Small intestine (tissue), 7 donors: Measurements from ENCODE around the gene DDX28. TPM values are rescaled to one million over a fixed set of nuclear protein-coding genes. Genes with fewer than 3 reads are reported as not detected.
"Not testable (repeated sequence)": the region's sequence is repeated elsewhere in the genome, so short reads cannot be mapped to it uniquely, and the experiment has no call there.

ENCODE experiments used
- DNase-seq, 2 donors: peaks; one replicate each; pipeline versions ENCODE4 v3.0.0 to v3.0.0-alpha.2; 2013
- FAIRE-seq: peaks from 2 replicates; lab custom pipeline; 2012; peaks lifted over from hg19 to GRCh38; lab: Jason Lieb, UNC
- H3K27ac ChIP-seq, 3 donors: one replicate each; pipeline ENCODE4 v1.5.1; 2013; ENCODE audit warnings: low read length in 2 of 3, mild to moderate bottlenecking in 2 of 3, control low read depth in 1 of 3, inconsistent platforms in 1 of 3, low read depth in 1 of 3, moderate library complexity in 1 of 3
- H3K27me3 ChIP-seq, 3 donors: one replicate each; pipeline ENCODE4 v1.6.1; 2013; ENCODE audit warnings: low read length in 3 of 3, inconsistent platforms in 1 of 3; ENCODE audit not compliant: control insufficient read depth in 3 of 3, insufficient read depth in 3 of 3
- H3K36me3 ChIP-seq, 3 donors: one replicate each; pipeline ENCODE4 v1.6.1; 2013; ENCODE audit warnings: low read length in 3 of 3, inconsistent platforms in 1 of 3, low read depth in 1 of 3, mild to moderate bottlenecking in 1 of 3, moderate library complexity in 1 of 3; ENCODE audit not compliant: control insufficient read depth in 3 of 3, insufficient read depth in 2 of 3
- H3K4me1 ChIP-seq, 3 donors: one replicate each; pipeline ENCODE4 v1.6.1; 2013; ENCODE audit warnings: low read length in 2 of 3, inconsistent platforms in 1 of 3, low read depth in 1 of 3, mild to moderate bottlenecking in 1 of 3, moderate library complexity in 1 of 3; ENCODE audit not compliant: control insufficient read depth in 3 of 3, insufficient read depth in 2 of 3
- H3K4me3 ChIP-seq, 3 donors: one replicate each; pipeline ENCODE4 v1.5.1; 2013; ENCODE audit warnings: low read length in 3 of 3, control low read depth in 1 of 3, inconsistent platforms in 1 of 3, low read depth in 1 of 3, mild to moderate bottlenecking in 1 of 3, moderate library complexity in 1 of 3
- H3K9me3 ChIP-seq, 2 donors: one replicate each; pipeline ENCODE4 v1.6.1; 2013; ENCODE audit warnings: low read depth in 1 of 2, low read length in 1 of 2; ENCODE audit not compliant: control insufficient read depth in 2 of 2, insufficient read depth in 1 of 2
- WGBS, 3 donors: extraction: QIAGEN DNeasy Blood & Tissue Kit; methylation state at CpG; one replicate each; pipeline ENCODE4 v1.1.7; 2013; 5-methylcytosine and 5-hydroxymethylcytosine counted together
- polyA plus RNA-seq, 4 donors: library from polyadenylated mRNA; stranded (reverse) in 3 of 4; unstranded in 1 of 4; fragments of 200-250 nt in 3 of 4; fragments of 120-200 nt in 1 of 4; gene quantifications; one replicate each; pipeline versions ENCODE4 v1.2.1 to v1.2.3, GENCODE V29; 2013
- donor health status: healthy with polysubstance abuse.
- donor health status: control.
- donor health status: control.
- donor health status: Bipolar disorder and iron deficiency.
- donor health status: healthy.

The DDX28 gene
- polyA plus RNA-seq, 4 donors: 3.8 to 14.6 (median 9.6) TPM

GRCh38 chr16:67975321-67976105 lies 47.5 kb downstream of the DDX28 start:
- DNase-seq: no peak
- Histone ChIP-seq H3K36me3 (no peaks in the 10 kb centered on the region), H3K4me1 (no peaks in the 10 kb centered on the region), H3K9me3 (no peaks in the 10 kb centered on the region), H3K4me3 (no peak overlapping the region), H3K27me3 (peaks cover 0 to 14% (median 0%) of the 10 kb centered on the region in 3 donors), H3K27ac (peak overlapping the region in 1 of 3 donors; percentile 41)
- FAIRE-seq: no peak
- 48 to 64% (median 58%) methylated on average over 14 of the region's 14 CpGs for WGBS, 3 donors

DNA sequence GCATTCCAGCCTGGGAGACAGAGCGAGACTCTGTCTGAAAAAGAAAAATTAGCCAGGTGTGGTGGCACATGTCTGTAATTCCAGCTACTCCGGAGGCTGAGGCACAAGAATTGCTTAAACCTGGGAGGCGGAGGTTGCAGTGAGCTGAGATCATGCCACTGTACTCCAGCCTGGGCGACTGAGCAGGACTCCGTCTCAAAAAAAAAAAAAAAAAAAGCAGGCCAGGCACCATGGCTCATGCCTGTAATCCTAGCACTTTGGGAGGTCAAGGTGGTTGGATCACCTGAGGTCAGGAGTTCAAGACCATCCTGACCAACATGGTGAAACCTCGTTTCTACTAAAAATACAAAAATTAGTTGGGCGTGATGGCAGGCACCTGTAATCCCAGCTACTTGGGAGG lies 50.7 kb downstream of the DDX28 start:
- WGBS, 3 donors: 82 to 89% (median 85%) methylated on average over 7 of the region's 7 CpGs
- not testable (repeated sequence) for H3K27me3 ChIP-seq, H3K4me3 ChIP-seq, H3K36me3 ChIP-seq, FAIRE-seq, DNase-seq, H3K9me3 ChIP-seq, H3K27ac ChIP-seq, H3K4me1 ChIP-seq

DNA sequence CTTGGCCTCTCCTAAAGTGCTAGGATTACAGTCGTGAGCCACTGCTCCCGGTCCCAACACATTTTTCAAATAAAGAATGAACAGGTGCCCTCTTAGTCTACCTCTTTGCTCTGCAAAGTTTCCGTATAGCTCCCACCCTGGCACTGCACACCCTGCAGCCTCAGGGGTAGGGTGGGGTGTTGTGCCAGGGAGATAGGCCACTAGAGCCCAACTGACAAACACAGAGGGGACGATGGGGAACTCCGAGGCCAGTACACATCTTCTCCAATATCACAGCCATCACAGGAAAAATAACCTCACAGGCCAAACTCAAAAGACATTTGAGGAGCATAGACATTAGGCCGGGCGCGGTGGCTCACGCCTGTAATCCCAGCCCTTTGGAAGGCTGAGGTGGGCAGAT lies 51.9 kb downstream of the DDX28 start:
- 81 to 94% (median 84%) methylated on average over 9 of the region's 9 CpGs for WGBS, 3 donors
- DNase-seq (no peak), FAIRE-seq (no peak)
- Histone ChIP-seq H3K9me3 (no peaks in the 10 kb centered on the region), H3K27me3 (peaks cover 0 to 7% (median 3%) of the 10 kb centered on the region in 3 donors), H3K36me3 (peaks cover 0 to 4% (median 0%) of the 10 kb centered on the region in 3 donors), H3K4me1 (peaks cover 0 to 16% (median 0%) of the 10 kb centered on the region in 3 donors), H3K4me3 (no peak overlapping the region), H3K27ac (no peak overlapping the region)

Other genes starting within 250 kb of the DDX28 start
- gene RANBP10, start 216.7 kb downstream of the DDX28 start, polyA plus RNA-seq: 10 to 100 TPM in 2 of 4 donors, 1 to 10 TPM in 2; 5.9 to 21.8 (median 10.1) TPM
- gene TSNAXIP1, start 216.3 kb downstream of the DDX28 start, polyA plus RNA-seq: under 1 TPM in 2 of 4 donors, not detected in 2; 0.72 to 0.80 TPM
- 10 to 100 TPM; 15.0 to 25.0 (median 19.2) TPM for gene THAP11, start 180.9 kb downstream of the DDX28 start, polyA plus RNA-seq
- gene NUTF2, start 176.3 kb downstream of the DDX28 start, polyA plus RNA-seq: 100 to 1,000 TPM in 2 of 4 donors, 10 to 100 TPM in 2; 77.3 to 115 (median 102) TPM
- gene CENPT, start 175.5 kb downstream of the DDX28 start, polyA plus RNA-seq: 100 to 1,000 TPM in 1 of 4 donors, 10 to 100 TPM in 3; 25.3 to 111 (median 43.9) TPM
- 10 to 100 TPM; 30.6 to 76.5 (median 55.2) TPM for gene EDC4, start 150.2 kb downstream of the DDX28 start, polyA plus RNA-seq
- 1 to 10 TPM in 3 of 4 donors, under 1 TPM in 1; 0.69 to 6.0 (median 2.0) TPM for gene NRN1L, start 138.3 kb downstream of the DDX28 start, polyA plus RNA-seq
- 10 to 100 TPM; 13.8 to 29.2 (median 23.6) TPM for gene PSKH1, start 130.0 kb downstream of the DDX28 start, polyA plus RNA-seq
- gene CTRL, start 91.4 kb downstream of the DDX28 start, polyA plus RNA-seq: 1 to 10 TPM in 3 of 4 donors, under 1 TPM in 1; 0.81 to 6.7 (median 3.4) TPM
- gene PSMB10, start 86.4 kb downstream of the DDX28 start, polyA plus RNA-seq: 100 to 1,000 TPM in 3 of 4 donors, 10 to 100 TPM in 1; 90.6 to 354 (median 221) TPM
- gene LCAT, start 79.1 kb downstream of the DDX28 start, polyA plus RNA-seq: 10 to 100 TPM in 1 of 4 donors, 1 to 10 TPM in 2, under 1 TPM in 1; 0.54 to 10.1 (median 2.9) TPM
- 10 to 100 TPM in 2 of 4 donors, 1 to 10 TPM in 2; 1.1 to 17.3 (median 7.0) TPM for gene SLC12A4, start 54.6 kb downstream of the DDX28 start, polyA plus RNA-seq
- gene DPEP3, start 42.7 kb downstream of the DDX28 start, polyA plus RNA-seq: under 1 TPM in 3 of 4 donors, not detected in 1; 0.06 to 0.27 (median 0.10) TPM
- 1 to 10 TPM in 3 of 4 donors, not detected in 1; 1.4 to 4.1 (median 3.2) TPM for gene DPEP2, start 23.7 kb downstream of the DDX28 start, polyA plus RNA-seq
- gene DPEP2NB, start 7.3 kb downstream of the DDX28 start, polyA plus RNA-seq: not detected
- 10 to 100 TPM in 2 of 4 donors, 1 to 10 TPM in 2; 7.6 to 12.6 (median 10.0) TPM for gene DUS2, start 52 bp upstream of the DDX28 start, polyA plus RNA-seq
- gene NFATC3, start 62.1 kb upstream of the DDX28 start, polyA plus RNA-seq: 10 to 100 TPM; 10.8 to 26.8 (median 13.7) TPM
- 10 to 100 TPM; 14.3 to 45.0 (median 18.7) TPM for gene ESRP2, start 212.9 kb upstream of the DDX28 start, polyA plus RNA-seq
- gene PLA2G15, start 222.1 kb upstream of the DDX28 start, polyA plus RNA-seq: 10 to 100 TPM in 1 of 4 donors, 1 to 10 TPM in 3; 5.4 to 19.8 (median 6.5) TPM
- gene SLC7A6, start 241.3 kb upstream of the DDX28 start, polyA plus RNA-seq: 1 to 10 TPM; 2.0 to 8.5 (median 6.7) TPM